Ovary (tissue), 3 donors: ENCODE measurements around the gene SLC1A1.

Source experiments
- EP300 ChIP-seq: sonication (generic); formaldehyde crosslinking; IDR thresholded peaks from one replicate; pipeline ENCODE4 v1.6.1; 2017; ENCODE audit warnings: antibody characterized with exemption
- POLR2A ChIP-seq: fragments of 450-650 bp; IDR thresholded peaks from one replicate; pipeline ENCODE4 v1.6.1; 2017; ENCODE audit warnings: antibody characterized with exemption, mild to moderate bottlenecking, moderate library complexity
- TF ChIP-seq, protein P1 (sequence below), 3 donors: fragments of 450-650 bp in 2 of 3; fragments of 200-600 bp in 1 of 3; IDR thresholded peaks; one replicate each; pipeline versions ENCODE4 v1.5.1 to v1.8.0; 2016 to 2022; ENCODE audit warnings: antibody characterized with exemption in 3 of 3, mild to moderate bottlenecking in 1 of 3
- donor health status: DM: no; HTN: no; CAD: no.

- TF ChIP-seq, protein P1, sequence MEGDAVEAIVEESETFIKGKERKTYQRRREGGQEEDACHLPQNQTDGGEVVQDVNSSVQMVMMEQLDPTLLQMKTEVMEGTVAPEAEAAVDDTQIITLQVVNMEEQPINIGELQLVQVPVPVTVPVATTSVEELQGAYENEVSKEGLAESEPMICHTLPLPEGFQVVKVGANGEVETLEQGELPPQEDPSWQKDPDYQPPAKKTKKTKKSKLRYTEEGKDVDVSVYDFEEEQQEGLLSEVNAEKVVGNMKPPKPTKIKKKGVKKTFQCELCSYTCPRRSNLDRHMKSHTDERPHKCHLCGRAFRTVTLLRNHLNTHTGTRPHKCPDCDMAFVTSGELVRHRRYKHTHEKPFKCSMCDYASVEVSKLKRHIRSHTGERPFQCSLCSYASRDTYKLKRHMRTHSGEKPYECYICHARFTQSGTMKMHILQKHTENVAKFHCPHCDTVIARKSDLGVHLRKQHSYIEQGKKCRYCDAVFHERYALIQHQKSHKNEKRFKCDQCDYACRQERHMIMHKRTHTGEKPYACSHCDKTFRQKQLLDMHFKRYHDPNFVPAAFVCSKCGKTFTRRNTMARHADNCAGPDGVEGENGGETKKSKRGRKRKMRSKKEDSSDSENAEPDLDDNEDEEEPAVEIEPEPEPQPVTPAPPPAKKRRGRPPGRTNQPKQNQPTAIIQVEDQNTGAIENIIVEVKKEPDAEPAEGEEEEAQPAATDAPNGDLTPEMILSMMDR (IDR thresholded peaks at IDR 0.05): no peak
- TF ChIP-seq POLR2A (no peak), EP300 (no peak)
Observed at GRCh38 chr9:4555236-4555635, 65.0 kb downstream of the SLC1A1 start.
